ENCODE data around the gene EI24. TPM values are rescaled to one million over a fixed set of nuclear protein-coding genes. Genes with fewer than 3 reads are reported as not detected.

Gene EI24
- total RNA-seq, 1 experiment from 2014 or later = 193 TPM

- TF ChIP-seq TCF7L2 (IDR thresholded peaks at IDR 0.05; ENCODE audit: low read depth, low read length) = no peak
- TF ChIP-seq CTCF (IDR thresholded peaks at IDR 0.05) = no peak
- TF ChIP-seq, protein P1, sequence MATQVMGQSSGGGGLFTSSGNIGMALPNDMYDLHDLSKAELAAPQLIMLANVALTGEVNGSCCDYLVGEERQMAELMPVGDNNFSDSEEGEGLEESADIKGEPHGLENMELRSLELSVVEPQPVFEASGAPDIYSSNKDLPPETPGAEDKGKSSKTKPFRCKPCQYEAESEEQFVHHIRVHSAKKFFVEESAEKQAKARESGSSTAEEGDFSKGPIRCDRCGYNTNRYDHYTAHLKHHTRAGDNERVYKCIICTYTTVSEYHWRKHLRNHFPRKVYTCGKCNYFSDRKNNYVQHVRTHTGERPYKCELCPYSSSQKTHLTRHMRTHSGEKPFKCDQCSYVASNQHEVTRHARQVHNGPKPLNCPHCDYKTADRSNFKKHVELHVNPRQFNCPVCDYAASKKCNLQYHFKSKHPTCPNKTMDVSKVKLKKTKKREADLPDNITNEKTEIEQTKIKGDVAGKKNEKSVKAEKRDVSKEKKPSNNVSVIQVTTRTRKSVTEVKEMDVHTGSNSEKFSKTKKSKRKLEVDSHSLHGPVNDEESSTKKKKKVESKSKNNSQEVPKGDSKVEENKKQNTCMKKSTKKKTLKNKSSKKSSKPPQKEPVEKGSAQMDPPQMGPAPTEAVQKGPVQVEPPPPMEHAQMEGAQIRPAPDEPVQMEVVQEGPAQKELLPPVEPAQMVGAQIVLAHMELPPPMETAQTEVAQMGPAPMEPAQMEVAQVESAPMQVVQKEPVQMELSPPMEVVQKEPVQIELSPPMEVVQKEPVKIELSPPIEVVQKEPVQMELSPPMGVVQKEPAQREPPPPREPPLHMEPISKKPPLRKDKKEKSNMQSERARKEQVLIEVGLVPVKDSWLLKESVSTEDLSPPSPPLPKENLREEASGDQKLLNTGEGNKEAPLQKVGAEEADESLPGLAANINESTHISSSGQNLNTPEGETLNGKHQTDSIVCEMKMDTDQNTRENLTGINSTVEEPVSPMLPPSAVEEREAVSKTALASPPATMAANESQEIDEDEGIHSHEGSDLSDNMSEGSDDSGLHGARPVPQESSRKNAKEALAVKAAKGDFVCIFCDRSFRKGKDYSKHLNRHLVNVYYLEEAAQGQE (IDR thresholded peaks at IDR 0.05; ENCODE audit: insufficient read depth in 1 of 2, low read depth in 2 of 2, low read length in 1 of 2) = no peak
- no peak for TF ChIP-seq SIN3A (IDR thresholded peaks at IDR 0.05; ENCODE audit: borderline replicate concordance, insufficient read depth, low read depth, low read length)
- no peak for TF ChIP-seq POLR2AphosphoS5 (IDR thresholded peaks at IDR 0.05; ENCODE audit: low read depth, low read length)
- Histone ChIP-seq H3K4me1 (ENCODE audit: control insufficient read depth, insufficient read depth, low read length) (no peaks in the 10 kb centered on the region), H3K27ac (ENCODE audit: low read length) (no peak overlapping the region), H3K4me3 (ENCODE audit: low read depth in 2 of 2, low read length in 2 of 2) (no peak overlapping the region), H3K9me3 (ENCODE audit: control insufficient read depth, insufficient read depth, low read depth, low read length) (no peaks in the 10 kb centered on the region), H3K36me3 (ENCODE audit: control insufficient read depth, insufficient read depth, low read length) (peaks cover 42% of the 10 kb centered on the region), H3K27me3 (ENCODE audit: control insufficient read depth, insufficient read depth, low read length) (no peaks in the 10 kb centered on the region)
- no peak for DNase-seq (ENCODE audit: low read depth, low spot score)
- ATAC-seq = no peak
- ChIA-PET POLR2A (no interaction called here), CTCF (interaction anchor here (0.7 kb wide), 1 partner anchor 26 kb away, joined by 3 read pairs; no protein-coding TSS in a partner anchor)
- in situ Hi-C loops (cut with HindIII; ENCODE audit: low pct_unique_long_range_greater_than_20kb, low sequenced_read_pairs) (no loop called here), intact Hi-C loops (cut with micrococcal nuclease; ENCODE audit: unreplicated experiment) (no loop called here)
- no TSS peak for BruUV-seq (replicated peaks)
These were observed 9.5 kb downstream of the EI24 start for GRCh38 chr11:125578783-125579182.

- ChIA-PET POLR2A (no interaction called here), CTCF (no interaction called here)
- Histone ChIP-seq H3K27ac (ENCODE audit: low read length) (no peak overlapping the region), H3K36me3 (ENCODE audit: control insufficient read depth, insufficient read depth, low read length) (peaks cover 42% of the 10 kb centered on the region), H3K27me3 (ENCODE audit: control insufficient read depth, insufficient read depth, low read length) (no peaks in the 10 kb centered on the region), H3K9me3 (ENCODE audit: control insufficient read depth, insufficient read depth, low read depth, low read length) (no peaks in the 10 kb centered on the region), H3K4me1 (ENCODE audit: control insufficient read depth, insufficient read depth, low read length) (no peaks in the 10 kb centered on the region), H3K4me3 (ENCODE audit: low read depth in 2 of 2, low read length in 2 of 2) (no peak overlapping the region)
- BruUV-seq (replicated peaks) = no TSS peak
- TF ChIP-seq CTCF (IDR thresholded peaks at IDR 0.05) (no peak), POLR2AphosphoS5 (IDR thresholded peaks at IDR 0.05; ENCODE audit: low read depth, low read length) (no peak), TCF7L2 (IDR thresholded peaks at IDR 0.05; ENCODE audit: low read depth, low read length) (no peak), SIN3A (IDR thresholded peaks at IDR 0.05; ENCODE audit: borderline replicate concordance, insufficient read depth, low read depth, low read length) (no peak)
- TF ChIP-seq, protein P1 (IDR thresholded peaks at IDR 0.05; ENCODE audit: insufficient read depth in 1 of 2, low read depth in 2 of 2, low read length in 1 of 2) = no peak
- in situ Hi-C loops (cut with HindIII; ENCODE audit: low pct_unique_long_range_greater_than_20kb, low sequenced_read_pairs) (no loop called here), intact Hi-C loops (cut with micrococcal nuclease; ENCODE audit: unreplicated experiment) (no loop called here)
- DNase-seq (ENCODE audit: low read depth, low spot score) (no peak), ATAC-seq (no peak)
These were observed 10.5 kb downstream of the EI24 start for GRCh38 chr11:125579811-125580210.
